M059J (cell line): ENCODE data around the gene SEC23B. TPM values are rescaled to one million over a fixed set of nuclear protein-coding genes. Genes with fewer than 3 reads are reported as not detected.

Experiments used
- DNase-seq: peaks from one replicate; pipeline ENCODE4 v3.0.0-alpha.2; 2012; ENCODE audit warnings: low read depth
- total RNA-seq: library from RNA; depleted of rRNA; stranded (reverse); fragments of >200 nt; shearing (Covaris generic); gene quantifications from 2 replicates; pipeline ENCODE4 v1.2.3, GENCODE V29; 2014

The SEC23B gene
- total RNA-seq, 1 experiment from 2014 or later: 129 TPM

- DNase-seq: peak; percentile 79
Measured at GRCh38 chr20:18524646-18525045, 16.9 kb downstream of the SEC23B start.

DNA sequence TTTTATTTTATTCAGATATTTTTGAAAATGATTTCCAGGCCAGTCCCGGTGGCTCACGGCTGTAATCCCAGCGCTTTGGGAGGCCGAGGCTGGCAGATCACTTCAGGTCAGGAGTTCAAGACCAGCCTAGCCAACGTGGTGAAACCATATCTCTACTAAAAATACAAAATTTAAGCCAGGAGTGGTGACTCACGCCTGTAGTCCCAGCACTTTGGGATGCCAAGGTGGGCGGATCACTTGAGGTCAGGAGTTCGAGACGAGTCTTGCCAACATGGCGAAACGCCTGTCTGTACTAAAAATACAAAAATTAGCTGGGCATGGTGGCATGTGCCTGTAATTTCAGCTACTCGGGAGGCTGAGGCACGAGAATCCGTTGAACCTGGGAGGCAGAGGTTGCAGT is 19.0 kb downstream of the SEC23B start:
- DNase-seq: peak; percentile 51

DNA sequence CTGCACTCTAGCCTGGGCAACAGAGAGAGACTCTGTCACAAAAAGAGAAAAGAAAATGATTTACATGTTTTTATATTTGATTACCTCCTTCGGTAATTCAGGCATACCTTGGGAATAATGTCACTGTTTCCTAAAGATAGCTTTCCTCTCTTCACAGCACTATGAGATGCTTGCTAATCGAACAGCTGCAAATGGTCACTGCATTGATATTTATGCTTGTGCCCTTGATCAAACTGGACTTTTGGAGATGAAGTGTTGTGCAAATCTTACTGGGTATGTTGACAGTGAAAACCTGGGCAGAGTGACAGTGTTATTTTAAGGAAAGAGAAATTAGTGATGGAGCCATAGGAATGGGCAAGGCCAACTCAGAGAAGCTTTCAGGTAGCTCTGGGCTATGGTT is 19.6 kb downstream of the SEC23B start:
- DNase-seq: no peak

DNA sequence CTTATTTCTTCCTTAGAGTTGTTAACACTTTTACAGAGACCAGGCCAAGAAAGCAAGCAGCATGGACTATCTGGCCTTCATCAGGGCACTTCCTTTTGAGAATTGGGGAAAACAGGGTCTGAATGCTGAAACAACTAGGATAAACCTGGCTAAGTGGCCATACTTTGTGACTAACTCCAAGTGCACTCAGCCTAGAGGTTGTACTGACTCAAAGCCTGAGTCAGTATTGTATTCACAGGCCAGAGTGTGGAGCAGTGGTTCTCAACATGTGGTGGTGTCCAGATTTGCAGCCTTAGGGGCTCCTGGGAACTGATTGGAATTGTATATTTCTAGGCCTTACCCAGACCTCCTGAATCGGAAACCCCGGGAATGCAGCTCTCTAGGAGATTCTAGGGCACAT is 20.1 kb downstream of the SEC23B start:
- peak; percentile 70 for DNase-seq

- DNase-seq: no peak
Measured at GRCh38 chr20:18529041-18529440, 21.3 kb downstream of the SEC23B start.

DNA sequence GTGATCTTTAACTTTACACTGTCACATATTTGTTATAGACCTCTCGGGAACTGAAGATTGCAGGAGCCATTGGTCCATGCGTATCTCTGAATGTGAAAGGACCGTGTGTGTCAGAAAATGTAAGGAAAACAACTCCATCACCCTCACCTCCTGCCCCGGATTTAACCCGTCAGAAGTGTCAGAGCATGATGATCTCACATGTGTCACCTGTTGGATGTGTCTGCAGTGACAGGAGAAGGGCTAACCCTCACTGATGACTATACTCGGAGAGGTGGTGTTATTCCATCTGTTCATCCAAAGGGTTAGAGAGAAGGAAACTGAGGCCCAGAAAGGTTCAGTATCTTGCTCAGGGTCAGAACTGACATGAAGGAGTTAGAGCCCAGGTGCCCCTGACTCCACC is 24.9 kb downstream of the SEC23B start:
- no peak for DNase-seq

DNA sequence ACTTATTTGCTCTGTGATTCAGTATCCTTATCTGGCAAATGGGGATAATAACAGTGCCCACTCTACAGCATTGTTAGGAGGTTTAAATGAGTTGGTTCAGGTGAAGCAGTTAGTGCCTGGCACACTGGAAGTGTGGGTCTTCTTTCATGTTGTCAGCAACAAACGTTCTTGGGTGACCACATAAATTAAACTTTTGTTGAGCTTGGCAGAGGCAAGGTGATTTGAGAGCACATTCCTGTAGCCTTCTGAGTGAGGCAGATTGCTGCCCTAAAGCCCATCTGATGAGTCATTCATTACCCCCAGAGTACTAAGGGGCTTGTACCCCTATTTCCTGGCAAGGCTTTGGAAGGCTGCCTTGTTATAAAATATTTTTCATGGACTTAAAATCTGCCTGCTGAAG is 25.8 kb downstream of the SEC23B start:
- peak; percentile 41 for DNase-seq

DNA sequence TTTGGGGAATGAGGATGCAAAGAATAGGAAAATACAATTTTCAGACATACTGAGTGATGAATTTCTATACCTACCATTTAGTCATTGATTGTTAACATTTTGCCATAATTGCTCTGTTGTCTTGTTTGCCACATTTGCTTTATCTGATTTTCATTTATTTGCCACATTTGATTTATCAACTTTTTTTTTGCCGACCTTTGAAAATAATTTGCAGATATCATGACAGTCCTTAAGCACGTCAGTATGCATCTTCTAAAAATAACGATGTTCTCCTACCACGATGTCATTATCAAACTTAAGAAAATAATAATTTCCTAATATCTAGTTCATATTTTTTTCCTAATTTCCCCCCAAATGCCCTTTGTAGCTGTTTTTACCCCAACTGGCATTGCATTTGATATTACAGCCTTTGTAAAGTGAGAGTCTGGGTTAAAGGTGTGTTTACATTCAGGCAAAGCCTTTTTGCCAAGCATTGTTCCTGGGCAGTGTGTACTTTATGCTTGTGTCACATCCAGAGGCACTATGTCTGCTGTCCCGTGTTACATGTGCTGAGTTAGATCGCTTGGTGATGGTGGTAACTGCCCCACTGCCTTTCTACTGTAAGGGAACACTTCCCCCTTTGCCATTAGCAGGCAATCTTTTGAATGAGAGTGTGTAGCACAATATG is 26.4 kb downstream of the SEC23B start:
- DNase-seq: no peak

DNA sequence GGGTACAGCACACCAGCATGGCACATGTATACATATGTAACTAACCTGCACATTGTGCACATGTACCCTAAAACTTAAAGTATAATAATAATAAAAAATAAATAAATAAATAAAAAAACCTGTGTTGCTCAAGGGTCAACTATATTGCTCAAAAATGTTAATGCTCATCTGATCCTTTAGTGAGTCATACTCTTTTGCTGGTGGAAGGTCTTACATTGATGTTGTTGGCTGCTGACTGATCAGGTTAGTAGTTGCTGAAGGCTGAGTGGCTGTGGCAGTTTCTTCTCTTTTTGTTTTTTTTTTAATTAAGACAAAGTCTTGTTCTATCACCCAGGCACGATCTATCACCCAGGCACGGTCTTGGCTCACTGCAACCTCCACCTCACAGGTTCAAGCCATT is 29.9 kb downstream of the SEC23B start:
- peak; percentile 37 for DNase-seq

DNA sequence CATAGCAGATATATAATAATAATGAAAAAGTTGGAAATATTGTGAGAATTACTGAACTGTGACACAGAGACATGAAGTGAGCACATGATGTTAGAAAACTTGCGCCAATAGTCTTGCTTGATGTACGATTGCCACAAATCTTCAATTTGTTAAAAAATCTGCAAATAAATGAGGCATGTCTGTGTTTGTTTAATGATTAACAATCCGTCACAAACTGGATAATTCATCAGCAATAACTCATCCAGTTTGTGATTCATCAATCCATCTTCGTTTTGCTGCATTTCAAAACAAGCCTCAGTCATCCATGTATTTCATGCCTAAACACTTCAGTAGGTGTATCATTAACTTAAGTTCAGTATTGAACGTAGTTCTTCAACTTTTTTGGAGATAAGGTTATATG is 34.0 kb downstream of the SEC23B start:
- no peak for DNase-seq

- DNase-seq: no peak
Measured at GRCh38 chr20:18543216-18543615, 35.5 kb downstream of the SEC23B start.

GRCh38 chr20:18543932-18544331 is 36.2 kb downstream of the SEC23B start:
- no peak for DNase-seq

DNA sequence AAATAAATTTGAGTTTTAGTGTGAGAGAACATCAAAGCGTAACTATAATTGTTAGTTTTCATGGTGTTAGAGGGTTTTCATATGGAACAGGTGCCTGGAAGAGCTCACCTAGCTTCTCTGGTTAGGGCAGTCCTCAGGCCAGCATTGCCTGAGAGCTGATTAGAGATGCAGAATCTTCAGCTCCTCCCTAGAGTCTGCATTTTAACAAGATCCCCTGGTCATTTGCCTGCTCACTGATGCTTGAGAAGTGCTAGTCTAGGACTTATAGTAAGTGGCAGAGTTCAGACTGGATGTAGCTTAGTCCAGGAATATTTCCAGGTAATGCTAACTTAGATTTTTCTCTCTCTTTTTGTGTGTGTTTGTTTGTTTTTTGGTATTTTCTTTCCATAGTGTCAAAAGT is 37.8 kb downstream of the SEC23B start:
- DNase-seq: no peak

DNA sequence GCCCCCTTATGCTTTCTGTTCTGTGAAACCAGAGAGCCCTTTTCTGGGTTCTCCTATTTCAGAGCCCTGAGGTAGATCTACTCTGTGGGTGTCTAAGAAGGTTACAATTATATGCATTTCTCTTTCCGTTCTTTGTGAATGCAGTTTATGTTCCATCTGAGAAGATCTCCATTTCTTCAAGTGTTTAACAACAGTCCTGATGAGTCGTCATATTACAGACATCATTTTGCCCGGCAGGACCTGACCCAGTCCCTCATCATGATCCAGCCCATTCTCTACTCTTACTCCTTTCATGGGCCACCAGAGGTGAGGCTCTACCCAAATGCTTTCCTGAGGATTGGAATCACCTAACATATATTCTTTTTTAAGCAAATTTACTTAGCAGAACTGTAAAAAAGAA is 40.7 kb downstream of the SEC23B start:
- DNase-seq: no peak

DNA sequence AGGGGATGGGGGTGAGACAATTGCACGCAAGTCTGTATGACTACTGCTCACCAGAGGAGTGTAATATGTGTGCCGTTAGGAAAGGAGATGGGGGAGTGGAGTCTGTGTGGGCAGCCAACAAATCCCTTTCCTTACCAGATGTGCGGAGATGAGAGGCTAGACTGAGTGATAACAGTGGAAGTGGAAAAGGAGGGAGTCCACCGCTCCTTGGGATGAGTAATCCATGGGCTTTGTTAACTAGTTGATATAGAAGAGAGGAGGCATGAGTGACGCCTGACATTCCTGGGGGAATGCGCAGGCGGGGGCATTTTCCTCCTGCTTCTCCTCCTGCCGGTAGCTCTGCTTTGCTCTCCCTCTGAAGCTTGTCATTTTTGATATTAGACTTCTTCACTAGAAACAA is 46.0 kb downstream of the SEC23B start:
- DNase-seq: no peak

- peak; percentile 97 for DNase-seq
Measured at GRCh38 chr20:18566892-18567738, 59.4 kb downstream of the SEC23B start, which contains the start of gene SMIM26. Gene SMIM26 (plus strand): TSS chr20:18567432. CDS start chr20:18567479, 47 bp downstream.

DNA sequence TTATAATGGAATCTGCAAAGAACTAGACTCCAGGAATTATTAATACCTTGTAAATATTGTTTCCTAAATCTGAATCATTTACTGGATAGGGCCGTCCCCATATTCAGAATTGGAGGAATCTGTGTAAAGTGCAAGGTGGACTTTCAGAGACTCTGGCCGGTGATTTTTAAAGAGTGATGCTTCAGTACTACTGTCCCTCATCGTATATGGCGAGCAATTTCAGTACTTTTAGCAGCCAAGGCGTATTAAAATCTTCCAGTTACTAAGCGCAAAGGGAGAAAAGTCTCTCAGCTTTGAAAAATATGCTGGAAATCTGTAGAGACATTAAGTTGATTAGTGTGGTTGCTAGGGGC is 60.0 kb downstream of the SEC23B start:
- DNase-seq: no peak

- DNase-seq: no peak
Measured at GRCh38 chr20:18571009-18571408, 63.3 kb downstream of the SEC23B start.

- no peak for DNase-seq
Measured at GRCh38 chr20:18571578-18571977, 63.8 kb downstream of the SEC23B start.

DNA sequence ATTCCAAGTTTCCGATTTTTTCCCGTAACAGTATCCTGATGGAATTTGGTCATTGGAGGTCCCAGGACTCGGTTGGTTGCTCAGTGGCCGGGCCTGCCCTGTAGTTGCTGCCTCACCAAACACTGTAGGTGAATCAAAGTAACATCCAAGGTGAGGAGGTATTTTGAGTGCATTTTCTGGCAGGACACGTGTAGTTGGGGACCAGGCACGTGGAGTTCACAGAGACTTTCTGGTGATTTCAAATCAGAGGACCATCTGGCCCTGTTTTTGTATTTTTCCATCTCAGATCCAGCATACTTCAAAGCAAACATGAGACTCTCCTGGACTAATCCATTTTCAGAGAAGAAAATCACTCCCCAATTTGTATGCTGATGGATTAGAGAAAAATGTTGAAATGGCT is 70.2 kb downstream of the SEC23B start:
- no peak for DNase-seq

GRCh38 chr20:18578581-18578980 is 70.8 kb downstream of the SEC23B start:
- no peak for DNase-seq

DNA sequence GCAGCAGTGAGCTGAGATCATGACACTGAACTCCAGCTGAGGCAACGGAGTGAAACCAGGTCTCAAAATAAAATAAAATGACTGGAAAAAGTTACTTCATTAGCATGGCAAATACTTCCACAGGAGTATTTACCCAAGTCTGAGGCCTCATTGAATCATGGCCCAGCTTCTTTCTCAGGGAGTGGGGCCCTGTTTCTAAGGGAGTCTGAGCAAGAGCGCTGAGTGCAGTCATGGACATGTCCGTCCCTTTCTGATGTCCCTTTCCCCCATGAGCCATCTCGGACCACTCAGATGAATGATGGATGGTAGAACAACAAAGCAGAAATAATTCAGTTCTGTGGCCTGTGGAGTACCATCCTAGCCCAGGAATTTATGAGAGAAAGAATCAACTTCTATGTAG is 72.3 kb downstream of the SEC23B start:
- no peak for DNase-seq

- peak; percentile 59 for DNase-seq
Measured at GRCh38 chr20:18585134-18585533, 77.4 kb downstream of the SEC23B start.
